Measurements from ENCODE around the gene TMEM95.

Gene TMEM95

DNA sequence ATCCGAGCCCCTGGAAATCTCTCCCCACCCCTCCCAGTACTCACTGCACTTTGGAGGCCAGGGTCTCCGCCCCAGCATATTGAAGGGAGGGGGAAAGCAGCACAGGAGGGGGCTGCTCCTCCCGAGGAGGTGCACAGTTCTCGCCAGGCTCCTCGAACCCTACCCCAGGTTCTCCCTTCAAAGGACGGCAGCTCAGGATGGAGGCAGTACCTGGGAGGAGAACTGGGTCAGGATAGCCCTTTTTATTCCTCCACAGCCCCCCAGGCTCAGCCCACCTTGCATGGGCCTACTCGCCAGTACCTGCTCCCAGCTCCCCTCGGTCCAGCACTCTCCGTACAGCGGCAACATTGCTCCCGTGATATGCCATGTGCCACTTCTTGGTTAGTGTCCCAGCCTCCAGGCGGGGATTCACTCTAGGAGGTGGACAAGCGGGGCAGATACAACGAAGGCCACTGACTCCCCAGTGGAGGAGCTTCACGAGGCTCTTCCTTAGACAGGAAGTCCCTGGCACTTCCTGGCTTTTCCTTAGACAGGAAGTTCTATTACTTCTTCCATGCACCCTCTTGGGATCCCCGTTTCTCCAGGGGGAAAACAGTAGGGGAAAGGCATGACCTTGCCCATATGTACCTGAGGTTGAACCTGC is 37.7 kb upstream of the TMEM95 start:
- TF ChIP-seq, protein P1, sequence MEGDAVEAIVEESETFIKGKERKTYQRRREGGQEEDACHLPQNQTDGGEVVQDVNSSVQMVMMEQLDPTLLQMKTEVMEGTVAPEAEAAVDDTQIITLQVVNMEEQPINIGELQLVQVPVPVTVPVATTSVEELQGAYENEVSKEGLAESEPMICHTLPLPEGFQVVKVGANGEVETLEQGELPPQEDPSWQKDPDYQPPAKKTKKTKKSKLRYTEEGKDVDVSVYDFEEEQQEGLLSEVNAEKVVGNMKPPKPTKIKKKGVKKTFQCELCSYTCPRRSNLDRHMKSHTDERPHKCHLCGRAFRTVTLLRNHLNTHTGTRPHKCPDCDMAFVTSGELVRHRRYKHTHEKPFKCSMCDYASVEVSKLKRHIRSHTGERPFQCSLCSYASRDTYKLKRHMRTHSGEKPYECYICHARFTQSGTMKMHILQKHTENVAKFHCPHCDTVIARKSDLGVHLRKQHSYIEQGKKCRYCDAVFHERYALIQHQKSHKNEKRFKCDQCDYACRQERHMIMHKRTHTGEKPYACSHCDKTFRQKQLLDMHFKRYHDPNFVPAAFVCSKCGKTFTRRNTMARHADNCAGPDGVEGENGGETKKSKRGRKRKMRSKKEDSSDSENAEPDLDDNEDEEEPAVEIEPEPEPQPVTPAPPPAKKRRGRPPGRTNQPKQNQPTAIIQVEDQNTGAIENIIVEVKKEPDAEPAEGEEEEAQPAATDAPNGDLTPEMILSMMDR (IDR thresholded peaks at IDR 0.05; ENCODE audit: extremely low read depth, missing control alignments): no peak
- DNase-seq (ENCODE audit: low spot score): no peak

GRCh38 chr17:7318121-7318860 is 36.7 kb upstream of the TMEM95 start:
- TF ChIP-seq, protein P1 (IDR thresholded peaks at IDR 0.05; ENCODE audit: extremely low read depth, missing control alignments): no peak
- no peak for DNase-seq (ENCODE audit: low spot score)

- no peak for DNase-seq (ENCODE audit: low spot score)
Measured at GRCh38 chr17:7321466-7321865, 33.5 kb upstream of the TMEM95 start.

DNA sequence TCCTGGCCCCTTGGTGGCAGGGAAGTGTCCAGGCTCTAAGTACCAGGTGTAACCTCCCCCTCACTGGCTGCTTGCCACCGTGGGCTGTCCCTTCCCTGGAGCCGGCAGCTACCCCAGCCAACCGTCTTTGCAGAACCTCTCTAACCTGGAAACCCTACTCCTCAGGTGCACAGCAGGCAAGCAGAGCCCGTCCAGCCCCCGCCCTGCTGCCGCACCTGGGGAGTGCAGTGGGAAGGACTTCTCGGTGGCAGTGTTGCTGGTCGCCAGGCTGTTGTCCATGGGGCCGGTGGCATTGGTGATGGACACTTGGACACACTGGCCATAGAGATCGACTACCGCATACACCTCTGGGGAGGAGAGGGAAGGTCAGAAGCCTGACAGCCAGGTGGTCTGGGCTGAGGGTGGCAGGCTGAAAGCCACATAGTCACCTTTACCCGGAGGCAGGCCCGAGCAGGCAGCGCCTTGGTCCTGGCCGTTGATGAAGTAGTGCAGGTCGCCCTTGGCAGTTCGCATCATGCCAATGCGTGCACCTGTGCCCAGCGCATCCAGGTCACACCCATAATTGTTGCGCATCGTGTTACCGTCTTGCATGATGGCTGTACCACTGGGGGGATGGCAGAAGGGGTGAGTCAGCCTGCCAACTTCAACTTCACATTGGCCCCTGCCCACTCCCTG is 32.3 kb upstream of the TMEM95 start:
- no peak for DNase-seq (ENCODE audit: low spot score)
- TF ChIP-seq, protein P1 (IDR thresholded peaks at IDR 0.05; ENCODE audit: extremely low read depth, missing control alignments): no peak

More at GRCh38 chr17:7321466-7321865, 33.5 kb upstream of the TMEM95 start:
- TF ChIP-seq, protein P1 (IDR thresholded peaks at IDR 0.05; ENCODE audit: extremely low read depth, missing control alignments): no peak

DNA sequence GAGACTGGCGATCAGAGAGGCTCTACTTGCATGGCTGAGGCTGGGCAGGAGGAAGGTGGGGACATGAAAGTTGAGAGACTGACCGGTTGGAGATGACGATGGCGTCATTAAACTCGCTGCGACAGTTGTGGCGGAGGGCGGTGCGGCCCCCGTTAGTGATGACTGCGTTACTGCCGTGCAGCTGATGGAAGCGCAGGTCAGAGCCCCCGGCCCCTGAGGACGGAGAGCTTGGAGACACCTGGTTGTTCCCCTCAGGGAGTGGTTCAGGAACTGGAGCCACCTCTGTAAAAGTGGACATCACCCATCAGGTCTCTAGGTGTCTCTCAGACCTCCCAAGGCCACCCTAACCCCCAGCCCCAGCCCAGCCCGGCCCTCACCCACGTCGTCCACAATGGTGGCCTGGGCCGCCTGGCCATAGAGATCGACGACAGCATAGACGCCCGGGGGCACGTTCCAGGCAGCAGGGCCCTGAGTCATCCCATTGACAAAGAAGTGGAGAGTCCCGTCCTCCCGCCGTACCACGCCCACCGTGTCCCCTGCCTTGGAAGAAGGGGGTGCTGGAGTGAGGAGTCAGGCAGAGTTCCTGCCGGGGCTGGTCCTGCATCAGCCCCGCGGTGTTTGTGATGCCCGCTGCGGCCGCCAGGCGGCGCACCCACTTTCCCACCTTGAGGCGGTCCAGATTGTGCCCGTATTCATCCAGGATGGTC is 31.1 kb upstream of the TMEM95 start:
- peak; percentile 79 for DNase-seq (ENCODE audit: low spot score)
- TF ChIP-seq, protein P1 (IDR thresholded peaks at IDR 0.05; ENCODE audit: extremely low read depth, missing control alignments): peak; percentile 89

GRCh38 chr17:7324438-7324779 is 30.5 kb upstream of the TMEM95 start:
- TF ChIP-seq, protein P1 (IDR thresholded peaks at IDR 0.05; ENCODE audit: extremely low read depth, missing control alignments): no peak
- DNase-seq (ENCODE audit: low spot score): no peak

All from GM20000 (cell line).